ENCODE measurements around the gene NRP1. TPM values are rescaled to one million over a fixed set of nuclear protein-coding genes. Genes with fewer than 3 reads are reported as not detected.

NRP1 gene
- total and polyA plus RNA-seq, 4 experiments from 2014 or later = 1.6 TPM; not detected in 2

DNA sequence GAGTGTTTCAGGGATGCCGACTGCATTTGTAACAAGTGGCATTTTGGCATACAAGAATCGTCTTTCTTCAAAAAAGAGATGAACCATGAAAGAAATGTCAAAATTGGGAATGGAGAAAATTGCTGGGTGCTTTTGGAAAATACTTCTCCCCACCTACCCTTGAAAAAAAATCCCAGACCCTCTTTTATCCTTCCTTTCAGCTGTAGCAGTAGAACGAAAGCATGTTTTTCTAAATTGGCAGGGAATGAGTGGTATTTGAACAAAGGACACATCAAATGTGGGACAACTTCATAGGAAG lies 187.5 kb downstream of the NRP1 start:
- DNase-seq = no peak
- ChIA-PET POLR2A (ENCODE audit: partially characterized antibody) (interaction anchor here (39.0 kb wide), 1 partner anchor 28 kb away, joined by 2213 read pairs; no protein-coding TSS in a partner anchor), CTCF (ENCODE audit: partially characterized antibody) (interaction anchor here (0.9 kb wide), 1 partner anchor 8 kb away, joined by 4 read pairs; no protein-coding TSS in a partner anchor)
- Histone ChIP-seq H3K27ac (ENCODE audit: low read depth, low read length) (no peak overlapping the region), H3K4me3 (ENCODE audit: low read length in 2 of 2) (no peak overlapping the region), H3K36me3 (ENCODE audit: insufficient read depth, low read length) (no peaks in the 10 kb centered on the region), H3K27me3 (ENCODE audit: insufficient read depth, low read length) (no peaks in the 10 kb centered on the region), H3K9me3 (ENCODE audit: control insufficient read depth in 1 of 2, low read length in 2 of 2) (no peaks in the 10 kb centered on the region), H3K4me1 (ENCODE audit: insufficient read depth, low read length) (peaks cover 42% of the 10 kb centered on the region)
- intact Hi-C loops (cut with micrococcal nuclease) = no loop called here
- Mint-ChIP-seq H3K27me3 (no peaks in the 10 kb centered on the region), H3K36me3 (peaks cover 4 to 7% of the 10 kb centered on the region in 2 donors), H3K4me1 (peaks cover 44 to 70% (median 54%) of the 10 kb centered on the region in 4 donors), H3K4me3 (no peak overlapping the region), H3K9me3 (peaks cover 0 to 3% (median 0%) of the 10 kb centered on the region in 8 donors), H3K27ac (peak overlapping the region in 2 of 7 donors; percentile 8 to 70)

DNA sequence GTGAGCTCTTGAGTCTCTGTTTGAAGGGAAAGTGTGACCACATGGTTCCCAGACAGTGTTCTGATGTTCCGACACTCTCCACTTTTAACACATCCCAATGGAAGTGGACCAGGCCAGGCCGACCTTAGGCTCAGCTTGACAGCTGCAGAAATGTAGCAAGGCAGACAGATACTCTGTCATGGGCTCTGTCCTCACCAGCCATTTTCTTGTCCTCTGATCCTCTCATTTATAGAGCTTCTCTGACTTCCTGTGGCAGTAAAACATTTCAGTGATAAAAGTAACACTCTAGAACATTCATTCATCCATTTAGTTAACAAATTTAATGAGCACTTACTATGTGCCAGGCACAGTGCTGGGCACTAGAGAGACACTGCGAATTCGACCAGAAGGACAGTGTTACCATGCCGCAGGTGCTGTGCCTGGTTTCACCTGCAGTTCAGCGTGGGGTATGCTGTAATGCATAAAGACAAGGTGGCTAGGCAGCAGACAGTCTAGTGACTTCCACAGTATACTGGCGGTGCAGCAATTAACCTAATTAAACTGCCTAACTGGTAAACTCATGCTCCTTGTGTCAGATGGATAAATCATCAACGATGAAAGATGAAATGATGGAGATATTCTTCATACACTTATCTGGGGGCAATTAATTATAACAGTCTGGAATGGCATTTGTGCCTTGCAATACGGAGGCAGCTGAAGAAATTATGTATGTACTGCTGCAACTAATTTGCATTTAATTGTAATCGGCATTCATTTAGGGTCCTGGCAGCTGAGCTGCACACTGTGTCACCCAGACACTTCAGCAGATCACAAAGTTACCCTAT lies 188.1 kb downstream of the NRP1 start:
- intact Hi-C loops (cut with micrococcal nuclease) = no loop called here

DNA sequence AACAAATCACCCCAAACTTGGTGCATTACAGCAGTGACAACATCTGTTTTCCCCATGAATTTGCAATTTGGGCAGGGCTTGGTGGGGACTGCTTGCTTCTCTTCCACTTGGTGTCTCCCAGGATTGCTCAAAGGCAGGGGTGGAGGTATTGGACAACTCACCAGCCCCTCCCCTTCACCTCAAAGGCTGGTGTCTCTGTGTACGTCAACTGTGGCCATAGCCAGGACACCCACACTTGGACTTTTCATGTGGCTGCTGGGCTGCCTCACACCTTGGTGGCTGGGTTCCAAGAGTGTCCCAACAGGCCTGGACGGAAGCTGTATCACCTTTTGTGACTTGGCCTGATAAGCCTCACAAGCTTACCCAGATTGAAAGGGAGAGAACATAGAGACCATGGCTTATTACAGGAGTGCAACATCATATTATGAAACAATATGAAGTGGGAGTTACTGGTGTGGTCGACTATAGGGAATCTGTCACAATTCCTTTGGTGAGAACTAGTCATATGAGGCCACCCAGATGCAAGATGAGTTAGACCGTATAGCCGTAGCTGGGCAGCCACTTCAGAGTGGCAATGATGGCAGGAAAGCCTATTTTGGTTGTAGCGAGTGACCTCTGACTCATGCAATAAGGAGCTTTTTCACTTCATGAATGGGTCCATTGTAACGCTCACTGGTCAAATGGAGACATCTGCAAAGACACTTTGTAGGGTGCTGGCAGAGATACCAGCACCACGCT lies 188.8 kb downstream of the NRP1 start:
- no peak overlapping the region for H3K27ac ChIP-seq (ENCODE audit: low read depth, low read length)
- H3K27me3 Mint-ChIP-seq = no peaks in the 10 kb centered on the region
- H3K4me1 Mint-ChIP-seq = peaks cover 40 to 67% (median 51%) of the 10 kb centered on the region in 4 donors
- CTCF ChIA-PET (ENCODE audit: partially characterized antibody) = interaction anchor here (0.7 to 0.9 kb wide), 2 partner anchors 9 to 52 kb away, joined by 3 read pairs; no protein-coding TSS in a partner anchor
- H3K36me3 Mint-ChIP-seq = peaks cover 0 to 14% of the 10 kb centered on the region in 2 donors
- H3K9me3 ChIP-seq (ENCODE audit: control insufficient read depth in 1 of 2, low read length in 2 of 2) = no peaks in the 10 kb centered on the region
- no peaks in the 10 kb centered on the region for H3K27me3 ChIP-seq (ENCODE audit: insufficient read depth, low read length)
- peaks cover 39% of the 10 kb centered on the region for H3K4me1 ChIP-seq (ENCODE audit: insufficient read depth, low read length)
- POLR2A ChIA-PET (ENCODE audit: partially characterized antibody) = interaction anchor here (39.0 kb wide), 1 partner anchor 27 kb away, joined by 2213 read pairs; no protein-coding TSS in a partner anchor
- intact Hi-C loops (cut with micrococcal nuclease) = no loop called here
- H3K4me3 Mint-ChIP-seq = no peak overlapping the region
- DNase-seq = no peak
- H3K27ac Mint-ChIP-seq = peak overlapping the region in 5 of 7 donors; percentile 38 to 87 (median 57)
- H3K4me3 ChIP-seq (ENCODE audit: low read length in 2 of 2) = no peak overlapping the region
- H3K36me3 ChIP-seq (ENCODE audit: insufficient read depth, low read length) = no peaks in the 10 kb centered on the region
- H3K9me3 Mint-ChIP-seq = peaks cover 0 to 3% (median 0%) of the 10 kb centered on the region in 8 donors

More for the DNA sequence above, 188.1 kb downstream of the NRP1 start:
- Histone ChIP-seq H3K4me1 (ENCODE audit: insufficient read depth, low read length) (peaks cover 39% of the 10 kb centered on the region), H3K4me3 (ENCODE audit: low read length in 2 of 2) (no peak overlapping the region), H3K9me3 (ENCODE audit: control insufficient read depth in 1 of 2, low read length in 2 of 2) (no peaks in the 10 kb centered on the region), H3K36me3 (ENCODE audit: insufficient read depth, low read length) (no peaks in the 10 kb centered on the region), H3K27ac (ENCODE audit: low read depth, low read length) (no peak overlapping the region), H3K27me3 (ENCODE audit: insufficient read depth, low read length) (no peaks in the 10 kb centered on the region)
- H3K36me3 Mint-ChIP-seq = peaks cover 4 to 7% of the 10 kb centered on the region in 2 donors
- POLR2A ChIA-PET (ENCODE audit: partially characterized antibody) = interaction anchor here (39.0 kb wide), 1 partner anchor 28 kb away, joined by 2213 read pairs; no protein-coding TSS in a partner anchor
- CTCF ChIA-PET (ENCODE audit: partially characterized antibody) = interaction anchor here (0.7 to 0.9 kb wide), 3 partner anchors 9 to 52 kb away, joined by 3 to 4 read pairs (median 3); no protein-coding TSS in a partner anchor
- H3K4me1 Mint-ChIP-seq = peaks cover 41 to 67% (median 52%) of the 10 kb centered on the region in 4 donors
- H3K27me3 Mint-ChIP-seq = no peaks in the 10 kb centered on the region
- peak overlapping the region in 5 of 7 donors; percentile 43 to 87 (median 74) for H3K27ac Mint-ChIP-seq
- no peak for DNase-seq
- H3K4me3 Mint-ChIP-seq = peak overlapping the region in 1 of 8 donors; percentile 30
- peaks cover 0 to 3% (median 0%) of the 10 kb centered on the region in 8 donors for H3K9me3 Mint-ChIP-seq

DNA sequence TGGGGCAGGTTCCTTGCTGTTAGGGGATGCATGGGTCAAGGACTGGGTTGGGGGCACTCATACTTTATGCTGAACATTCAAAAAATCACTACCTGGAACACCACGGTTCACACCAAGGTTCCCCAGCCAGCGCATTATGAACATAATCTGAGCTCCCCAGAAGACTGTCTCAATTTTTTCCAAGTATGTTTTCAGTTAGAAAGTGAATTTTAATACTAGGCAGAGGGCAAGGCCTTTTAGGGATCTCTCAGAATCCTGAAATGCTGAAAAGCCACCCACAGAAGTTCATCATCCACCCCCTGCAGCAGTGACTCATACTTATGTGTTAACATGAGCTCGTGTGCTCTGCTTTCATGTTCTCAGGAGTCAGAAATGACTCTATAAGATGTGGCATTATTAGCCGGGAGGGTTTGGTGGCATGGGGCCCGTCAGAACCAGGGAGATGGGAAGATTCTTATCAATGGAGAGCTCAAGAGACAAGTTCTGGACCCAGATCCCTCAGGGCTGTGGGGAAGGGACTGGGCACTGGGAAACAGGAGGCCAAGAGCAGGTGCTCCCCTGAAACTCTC lies 191.2 kb downstream of the NRP1 start:
- CTCF ChIA-PET (ENCODE audit: partially characterized antibody) = interaction anchor here (1.0 to 1.3 kb wide), 4 partner anchors 10 to 27 kb away, joined by 3 to 4 read pairs (median 4); no protein-coding TSS in a partner anchor
- H3K9me3 ChIP-seq (ENCODE audit: control insufficient read depth in 1 of 2, low read length in 2 of 2) = no peaks in the 10 kb centered on the region
- Mint-ChIP-seq H3K9me3 (peaks cover 0 to 4% (median 0%) of the 10 kb centered on the region in 8 donors), H3K27ac (peak overlapping the region; percentile 69 to 96 (median 93)), H3K36me3 (peaks cover 5 to 14% of the 10 kb centered on the region in 2 donors), H3K27me3 (no peaks in the 10 kb centered on the region), H3K4me1 (peaks cover 42 to 76% (median 55%) of the 10 kb centered on the region in 4 donors), H3K4me3 (peak overlapping the region in 6 of 8 donors; percentile 0 to 61 (median 10))
- H3K27ac ChIP-seq (ENCODE audit: low read depth, low read length) = peak overlapping the region; percentile 31
- DNase-seq = peak in 1 of 5 donors; percentile 71
- intact Hi-C loops (cut with micrococcal nuclease) = no loop called here
- no peaks in the 10 kb centered on the region for H3K36me3 ChIP-seq (ENCODE audit: insufficient read depth, low read length)
- no peaks in the 10 kb centered on the region for H3K27me3 ChIP-seq (ENCODE audit: insufficient read depth, low read length)
- POLR2A ChIA-PET (ENCODE audit: partially characterized antibody) = interaction anchor here (1.0 to 51.2 kb wide), 6 partner anchors 6 to 163 kb away, joined by 3 to 2213 read pairs (median 5); no protein-coding TSS in a partner anchor
- H3K4me3 ChIP-seq (ENCODE audit: low read length in 2 of 2) = no peak overlapping the region
- H3K4me1 ChIP-seq (ENCODE audit: insufficient read depth, low read length) = peaks cover 52% of the 10 kb centered on the region

DNA sequence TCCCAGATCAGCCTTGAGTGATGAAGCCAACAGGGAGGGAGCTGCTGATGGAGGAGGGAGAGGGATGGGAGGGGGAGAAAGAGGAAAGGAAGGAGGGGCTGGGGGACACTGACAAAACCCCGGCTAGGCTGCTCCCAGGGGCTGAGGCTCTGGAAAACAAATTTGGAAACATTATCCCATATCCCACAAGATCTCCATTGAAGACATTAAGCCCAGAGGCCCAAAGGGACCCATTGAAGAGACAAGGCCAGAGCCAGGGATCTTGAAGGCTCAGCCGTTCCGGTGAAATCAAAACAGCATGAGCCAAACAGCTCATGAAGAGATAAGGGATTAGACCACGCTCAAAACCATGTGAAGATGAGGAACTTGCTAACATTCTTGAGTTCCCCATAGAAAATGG lies 192.2 kb downstream of the NRP1 start:
- no peak for DNase-seq
- CTCF ChIA-PET (ENCODE audit: partially characterized antibody) = interaction anchor here (0.7 to 1.3 kb wide), 2 partner anchors 9 to 11 kb away, joined by 3 to 4 read pairs; no protein-coding TSS in a partner anchor
- H3K27ac ChIP-seq (ENCODE audit: low read depth, low read length) = peak overlapping the region; percentile 10
- H3K9me3 Mint-ChIP-seq = peaks cover 0 to 4% (median 0%) of the 10 kb centered on the region in 8 donors
- peaks cover 61% of the 10 kb centered on the region for H3K4me1 ChIP-seq (ENCODE audit: insufficient read depth, low read length)
- no peaks in the 10 kb centered on the region for H3K9me3 ChIP-seq (ENCODE audit: control insufficient read depth in 1 of 2, low read length in 2 of 2)
- intact Hi-C loops (cut with micrococcal nuclease) = no loop called here
- H3K36me3 ChIP-seq (ENCODE audit: insufficient read depth, low read length) = no peaks in the 10 kb centered on the region
- H3K27ac Mint-ChIP-seq = peak overlapping the region; percentile 42 to 92 (median 69)
- H3K4me1 Mint-ChIP-seq = peaks cover 51 to 86% (median 64%) of the 10 kb centered on the region in 4 donors
- no peaks in the 10 kb centered on the region for H3K27me3 ChIP-seq (ENCODE audit: insufficient read depth, low read length)
- H3K27me3 Mint-ChIP-seq = no peaks in the 10 kb centered on the region
- peaks cover 5 to 11% of the 10 kb centered on the region in 2 donors for H3K36me3 Mint-ChIP-seq
- POLR2A ChIA-PET (ENCODE audit: partially characterized antibody) = interaction anchor here (1.2 to 51.2 kb wide), 5 partner anchors 5 to 162 kb away, joined by 3 to 2213 read pairs (median 4); no protein-coding TSS in a partner anchor
- H3K4me3 Mint-ChIP-seq = peak overlapping the region in 2 of 8 donors; percentile 10 to 17
- no peak overlapping the region for H3K4me3 ChIP-seq (ENCODE audit: low read length in 2 of 2)

DNA sequence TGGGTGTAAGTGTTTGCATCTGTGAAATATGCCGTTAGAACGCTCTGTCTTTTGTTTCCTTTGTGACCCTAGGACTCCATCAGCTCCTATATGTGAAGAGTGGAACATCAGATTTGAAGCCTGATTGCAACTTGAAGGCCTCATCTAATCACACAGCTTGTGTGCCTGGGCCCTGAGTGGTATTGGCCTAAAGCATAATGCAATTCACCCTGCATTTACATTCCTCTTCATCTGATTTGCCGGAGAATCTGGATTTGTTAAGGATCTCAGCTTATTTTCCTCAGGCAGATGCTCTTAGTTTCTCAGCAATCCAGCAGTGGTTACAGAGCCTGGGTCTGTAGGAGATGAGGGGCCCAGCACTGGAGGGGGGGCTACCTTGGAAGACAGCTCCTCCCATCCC lies 193.2 kb downstream of the NRP1 start:
- no peaks in the 10 kb centered on the region for H3K27me3 Mint-ChIP-seq
- DNase-seq = no peak
- intact Hi-C loops (cut with micrococcal nuclease) = no loop called here
- H3K4me1 Mint-ChIP-seq = peaks cover 56 to 86% (median 72%) of the 10 kb centered on the region in 4 donors
- Histone ChIP-seq H3K27ac (ENCODE audit: low read depth, low read length) (no peak overlapping the region), H3K4me3 (ENCODE audit: low read length in 2 of 2) (no peak overlapping the region), H3K9me3 (ENCODE audit: control insufficient read depth in 1 of 2, low read length in 2 of 2) (no peaks in the 10 kb centered on the region), H3K4me1 (ENCODE audit: insufficient read depth, low read length) (peaks cover 72% of the 10 kb centered on the region), H3K27me3 (ENCODE audit: insufficient read depth, low read length) (no peaks in the 10 kb centered on the region), H3K36me3 (ENCODE audit: insufficient read depth, low read length) (no peaks in the 10 kb centered on the region)
- H3K36me3 Mint-ChIP-seq = peaks cover 8 to 11% of the 10 kb centered on the region in 2 donors
- H3K9me3 Mint-ChIP-seq = peaks cover 0 to 4% (median 0%) of the 10 kb centered on the region in 8 donors
- H3K4me3 Mint-ChIP-seq = peak overlapping the region in 3 of 8 donors; percentile 17 to 60 (median 19)
- CTCF ChIA-PET (ENCODE audit: partially characterized antibody) = interaction anchor here (0.6 to 18.9 kb wide), 3 partner anchors 8 to 28 kb away, joined by 3 to 346 read pairs (median 59); no protein-coding TSS in a partner anchor
- POLR2A ChIA-PET (ENCODE audit: partially characterized antibody) = interaction anchor here (1.0 to 51.2 kb wide), 4 partner anchors 4 to 763 kb away, joined by 3 to 2213 read pairs (median 1127); no protein-coding TSS in a partner anchor
- peak overlapping the region; percentile 98 to 100 (median 100) for H3K27ac Mint-ChIP-seq
